ENCODE results near the gene TPRA1. TPM values are rescaled to one million over a fixed set of nuclear protein-coding genes. Genes with fewer than 3 reads are reported as not detected.

The TPRA1 gene
- total and polyA plus RNA-seq, 2 of the 4 experiments (the other 2 are of a cell fraction), result 17.9 to 40.1 TPM

GRCh38 chr3:127549826-127550467 lies 40.6 kb downstream of the TPRA1 start:
- H2BK5ac ChIP-seq (ENCODE audit: low read depth, low read length, poor library complexity, severe bottlenecking), result no peak overlapping the region
- DNase-seq (no peak), ATAC-seq (ENCODE audit: low read depth) (no peak)
- no peaks in the 10 kb centered on the region for H3K79me1 ChIP-seq (ENCODE audit: low read depth in 1 of 2, low read length in 2 of 2)
- no peak overlapping the region for H3K4me2 ChIP-seq (ENCODE audit: low read depth, low read length)
- no peak overlapping the region for H2BK15ac ChIP-seq (ENCODE audit: low read depth, low read length)
- no peaks in the 10 kb centered on the region for H3K9me3 ChIP-seq (ENCODE audit: control insufficient read depth, insufficient read depth, low read length)
- intact Hi-C loops (cut with micrococcal nuclease), result loop anchor here (10.0 kb wide), 1 partner anchor 545 kb away; no protein-coding TSS in a partner anchor
- H2AFZ ChIP-seq (replicated peaks; ENCODE audit: low read length, poor library complexity), result no peak overlapping the region
- no peak overlapping the region for H2AK9ac ChIP-seq (replicated peaks; ENCODE audit: low read depth, low read length, poor library complexity)
- H3K56ac ChIP-seq (ENCODE audit: extremely low read depth, insufficient read depth, low read length), result no peak overlapping the region
- ChIA-PET CTCF (interaction anchor here (1.1 kb wide), 1 partner anchor 25 kb away, joined by 3 read pairs; no protein-coding TSS in a partner anchor), POLR2A (ENCODE audit: unreplicated experiment) (no interaction called here)
- H4K20me1 ChIP-seq (ENCODE audit: insufficient read depth, low read length), result no peaks in the 10 kb centered on the region
- H3K36me3 ChIP-seq (ENCODE audit: control insufficient read depth, insufficient read depth, low read length), result no peaks in the 10 kb centered on the region
- H3K4me1 ChIP-seq (ENCODE audit: control insufficient read depth, insufficient read depth, low read length), result no peaks in the 10 kb centered on the region; the same call in 1 of the 2 replicates
- H3K18ac ChIP-seq (ENCODE audit: low read depth, low read length), result no peak overlapping the region
- no peak overlapping the region for H4K8ac ChIP-seq (ENCODE audit: low read depth in 2 of 2, low read length in 2 of 2)
- H2AK5ac ChIP-seq (ENCODE audit: low read depth, low read length), result no peak overlapping the region
- H4K5ac ChIP-seq (ENCODE audit: low read depth, low read length), result no peak overlapping the region
- BruUV-seq (replicated peaks), result no TSS peak
- H3K4me3 ChIP-seq (ENCODE audit: insufficient read depth, low read depth, low read length), result no peak overlapping the region
- H3K27me3 ChIP-seq (ENCODE audit: control insufficient read depth, insufficient read depth, low read length), result peaks cover 7% of the 10 kb centered on the region
- no peak overlapping the region for H3K14ac ChIP-seq (replicated peaks; ENCODE audit: low read depth, low read length)
- H2BK120ac ChIP-seq (ENCODE audit: low read depth, low read length), result no peak overlapping the region
- H3K9me1 ChIP-seq (ENCODE audit: insufficient read depth, low read length), result no peaks in the 10 kb centered on the region
- H4K91ac ChIP-seq (ENCODE audit: insufficient read depth, low read depth, low read length), result no peak overlapping the region
- no peak overlapping the region for H3K27ac ChIP-seq (ENCODE audit: insufficient read depth, low read length)
- H2BK20ac ChIP-seq (ENCODE audit: low read depth, low read length), result no peak overlapping the region
- WGBS, 2 experiments (ENCODE audit: extremely low coverage in 2 of 2, insufficient read length in 1 of 2), result 70% methylated on average over 5 of the region's 9 CpGs; no CpG with 5 or more reads in 1 of the 2 experiments
- dilution Hi-C loops (cut with HindIII; ENCODE audit: low sequenced_read_pairs, unreplicated experiment), result no loop called here
- in situ Hi-C loops (cut with MboI; ENCODE audit: low sequenced_read_pairs), result loop anchor here (10.0 kb wide), 1 partner anchor 875 kb away; no protein-coding TSS in a partner anchor
- TF ChIP-seq CEBPB (IDR thresholded peaks at IDR 0.05; ENCODE audit: low read depth, low read length), result no peak
- no peak overlapping the region for H3K9ac ChIP-seq (ENCODE audit: low read depth, low read length)
- H3K4ac ChIP-seq (ENCODE audit: low read depth, low read length), result no peak overlapping the region
- H3K23ac ChIP-seq (ENCODE audit: low read depth, low read length), result no peak overlapping the region
